Ovary (tissue), 9 donors: ENCODE results near the gene KCNMA1. TPM values are rescaled to one million over a fixed set of nuclear protein-coding genes. Genes with fewer than 3 reads are reported as not detected.

Experiments
- DNase-seq, 5 donors: peaks; one replicate each; pipeline ENCODE4 v3.0.0-alpha.2; 2019 to 2020
- H3K27ac ChIP-seq, 2 donors: fragments of 200-600 bp; one replicate each; pipeline versions ENCODE4 v1.5.1 to v1.8.0; 2019 to 2022
- H3K27me3 ChIP-seq: fragments of 200-600 bp; one replicate; pipeline ENCODE4 v1.8.0; 2022
- H3K36me3 ChIP-seq: fragments of 200-600 bp; sonication (generic); one replicate; pipeline ENCODE4 v1.5.1; 2019
- H3K4me1 ChIP-seq: one replicate; pipeline ENCODE4 v1.8.1; 2013; ENCODE audit warnings: mild to moderate bottlenecking, moderate library complexity; ENCODE audit not compliant: insufficient read depth
- H3K4me3 ChIP-seq: fragments of 200-600 bp; sonication (generic); one replicate; pipeline ENCODE4 v1.5.1; 2017
- H3K9me3 ChIP-seq, 2 donors: fragments of 200-600 bp in 1 of 2; sonication (generic) in 1 of 2; one replicate each; pipeline versions ENCODE4 v1.5.1 to v1.8.1; 2013 to 2019; ENCODE audit warnings: mild to moderate bottlenecking in 1 of 2, moderate library complexity in 1 of 2
- CTCF ChIP-seq, 3 donors: fragments of 450-650 bp in 2 of 3; fragments of 200-600 bp in 1 of 3; IDR thresholded peaks; one replicate each; pipeline versions ENCODE4 v1.5.1 to v1.8.0; 2016 to 2022; ENCODE audit warnings: antibody characterized with exemption in 3 of 3, mild to moderate bottlenecking in 1 of 3
- EP300 ChIP-seq: sonication (generic); formaldehyde crosslinking; IDR thresholded peaks from one replicate; pipeline ENCODE4 v1.6.1; 2017; ENCODE audit warnings: antibody characterized with exemption
- POLR2A ChIP-seq: fragments of 450-650 bp; IDR thresholded peaks from one replicate; pipeline ENCODE4 v1.6.1; 2017; ENCODE audit warnings: antibody characterized with exemption, mild to moderate bottlenecking, moderate library complexity
- WGBS, 3 donors: extraction: QIAGEN DNeasy Blood & Tissue Kit in 1 of 3; methylation state at CpG; one replicate each; pipeline versions ENCODE4 v1.1.5 to v1.1.7; 2013 to 2017; 5-methylcytosine and 5-hydroxymethylcytosine counted together
- intact Hi-C, 4 donors: fragments of 100-400 bp; cut with DNase I; formaldehyde crosslinking; loops; one replicate each; pipeline versions ENCODE4 v1.11.0 to v1.15.1; 2022 to 2023
- polyA plus RNA-seq, 2 donors: library from polyadenylated mRNA; stranded (reverse); fragments of 200-250 nt in 1 of 2; fragments of 350-450 nt in 1 of 2; fragmentation: Illumina TruSeq in 1 of 2; extraction: RNeasy Lipid Tissue Mini Kit (QIAGEN cat#74804) in 1 of 2; gene quantifications; one replicate each; pipeline ENCODE4 v1.2.3, GENCODE V29; 2013 to 2014
- total RNA-seq, 7 donors: library from RNA; depleted of rRNA in 2 of 7; stranded (reverse); fragments of >200 nt in 2 of 7; fragmentation: NEBNext Ultra II Directional in 3 of 7; extraction: Animal tissue kit (Norgen Biotek cat#: 25700) in 3 of 7; gene quantifications; one replicate each; pipeline versions ENCODE4 v1.1.0 to v1.2.4, GENCODE V29; 2016 to 2023
- donor health status: DM: no; HTN: no; CAD: no; lungs with moderate emphysema.
- donor health status: DM: no; HTN: no; CAD: no.
- donor health status: Bipolar disorder and iron deficiency.
- donor health status: DM: yes; HTN: yes; CAD: no.
- donor health status: DM: no; HTN: no; CAD: no.
- donor health status: DM: yes; HTN: yes; CAD: no.

The KCNMA1 gene
- total and polyA plus RNA-seq, 9 donors: 7.0 to 83.8 (median 25.1) TPM

DNA sequence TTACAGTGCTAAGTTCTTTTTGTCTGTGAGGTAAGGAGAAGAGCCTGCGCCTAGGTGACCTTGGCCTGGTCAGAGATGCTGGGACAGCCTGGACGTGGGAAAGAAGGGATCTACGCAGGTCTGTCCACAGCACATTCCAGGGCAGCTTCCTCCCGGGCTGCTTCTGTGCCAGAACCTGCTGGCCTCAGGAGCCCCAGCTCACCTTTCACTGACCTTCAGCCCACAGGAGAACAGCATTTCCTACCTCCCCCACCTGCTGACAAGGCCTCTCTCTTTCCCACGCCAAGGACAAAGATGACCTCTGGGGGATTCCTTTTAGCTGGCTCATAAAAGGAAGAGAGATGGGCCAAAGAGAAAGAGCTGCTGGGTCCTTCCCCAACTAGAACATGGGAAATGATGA, 260.6 kb downstream of the KCNMA1 start:
- no peak overlapping the region for H3K27ac ChIP-seq
- no peak for TF ChIP-seq EP300
- TF ChIP-seq POLR2A: no peak
- no peak for TF ChIP-seq CTCF (IDR thresholded peaks at IDR 0.05)
- intact Hi-C loops: no loop called here
- no peaks in the 10 kb centered on the region for H3K27me3 ChIP-seq
- H3K9me3 ChIP-seq: no peaks in the 10 kb centered on the region
- no peak overlapping the region for H3K4me3 ChIP-seq
- DNase-seq: no peak
- H3K36me3 ChIP-seq: no peaks in the 10 kb centered on the region
- WGBS, 3 donors: 69 to 80% (median 75%) methylated on average over 5 of the region's 5 CpGs
- H3K4me1 ChIP-seq: peaks cover 2% of the 10 kb centered on the region

DNA sequence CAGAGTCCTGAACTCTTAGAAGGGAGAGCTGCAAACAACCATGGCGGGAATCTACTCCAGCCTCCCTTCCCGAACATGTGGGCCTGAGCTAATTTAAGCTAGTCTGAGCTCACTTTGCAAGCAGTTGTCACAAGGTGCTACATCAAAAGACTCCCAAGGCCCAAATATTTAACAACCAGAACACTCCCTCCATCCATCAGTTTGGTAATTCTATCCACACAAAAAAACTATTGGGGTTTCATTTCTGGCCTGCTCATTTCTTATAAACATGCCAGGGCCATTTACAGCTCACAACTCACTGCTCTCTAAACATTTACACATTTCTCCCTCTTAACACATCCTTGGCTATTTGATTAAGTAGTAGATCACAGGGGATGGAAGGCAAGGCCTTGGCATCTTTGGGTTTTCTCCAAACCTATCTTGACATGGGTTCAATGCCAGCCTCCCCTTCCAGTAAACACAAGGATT, 263.4 kb downstream of the KCNMA1 start:
- Histone ChIP-seq H3K4me1 (peaks cover 2% of the 10 kb centered on the region), H3K36me3 (no peaks in the 10 kb centered on the region), H3K27ac (no peak overlapping the region), H3K4me3 (no peak overlapping the region), H3K27me3 (no peaks in the 10 kb centered on the region), H3K9me3 (no peaks in the 10 kb centered on the region)
- WGBS, 3 donors: 82 to 88% (median 86%) methylated on average over 2 of the region's 2 CpGs
- TF ChIP-seq EP300 (no peak), CTCF (IDR thresholded peaks at IDR 0.05) (no peak), POLR2A (no peak)
- intact Hi-C loops: no loop called here
- no peak for DNase-seq

- intact Hi-C loops: no loop called here
- DNase-seq: no peak
- Histone ChIP-seq H3K9me3 (no peaks in the 10 kb centered on the region), H3K4me1 (no peaks in the 10 kb centered on the region), H3K27me3 (no peaks in the 10 kb centered on the region), H3K27ac (no peak overlapping the region), H3K36me3 (no peaks in the 10 kb centered on the region), H3K4me3 (no peak overlapping the region)
- TF ChIP-seq POLR2A (no peak), EP300 (no peak), CTCF (IDR thresholded peaks at IDR 0.05) (no peak)
- 84 to 90% (median 87%) methylated on average over 7 of the region's 7 CpGs for WGBS, 3 donors
Measured at GRCh38 chr10:77371848-77372799, 265.5 kb downstream of the KCNMA1 start.

- intact Hi-C loops: no loop called here
- WGBS, 3 donors: 80 to 91% (median 89%) methylated on average over 1 of the region's 1 CpG
Measured at GRCh38 chr10:77371421-77371820, 266.2 kb downstream of the KCNMA1 start.

More at GRCh38 chr10:77371421-77371820, 266.2 kb downstream of the KCNMA1 start:
- Histone ChIP-seq H3K36me3 (no peaks in the 10 kb centered on the region), H3K27ac (no peak overlapping the region), H3K4me1 (no peaks in the 10 kb centered on the region), H3K27me3 (no peaks in the 10 kb centered on the region), H3K4me3 (no peak overlapping the region), H3K9me3 (no peaks in the 10 kb centered on the region)
- no peak for TF ChIP-seq CTCF (IDR thresholded peaks at IDR 0.05)
- TF ChIP-seq EP300: no peak
- no peak for TF ChIP-seq POLR2A
- no peak for DNase-seq
